Activated CD8-positive, alpha-beta memory T cell treated with anti-CD3 and anti-CD28 coated beads for 48 hours (primary cell): ENCODE results near the gene CCL7.

Experiments
- DNase-seq, 3 experiments: peaks; one replicate each; pipeline ENCODE4 v3.0.0-alpha.2; 2020; ENCODE audit warnings: low read depth in 2 of 3, low spot score in 2 of 3

The CCL7 gene

GRCh38 chr17:34246446-34246845 is 23.6 kb upstream of the CCL7 start:
- no peak for DNase-seq

GRCh38 chr17:34246881-34247280 is 23.1 kb upstream of the CCL7 start:
- no peak for DNase-seq

GRCh38 chr17:34248511-34249024 is 21.5 kb upstream of the CCL7 start:
- no peak for DNase-seq

GRCh38 chr17:34249061-34249460 is 21.0 kb upstream of the CCL7 start:
- DNase-seq, result no peak

- no peak for DNase-seq
Measured at GRCh38 chr17:34249478-34249877, 20.5 kb upstream of the CCL7 start.

GRCh38 chr17:34251186-34251585 is 18.8 kb upstream of the CCL7 start:
- DNase-seq, result no peak

GRCh38 chr17:34252095-34252443 is 18.0 kb upstream of the CCL7 start:
- no peak for DNase-seq

- DNase-seq, result no peak
Measured at GRCh38 chr17:34252444-34253138, 17.4 kb upstream of the CCL7 start.

GRCh38 chr17:34253139-34253525 is 16.9 kb upstream of the CCL7 start:
- DNase-seq, result no peak

- DNase-seq, result no peak
Measured at GRCh38 chr17:34254146-34254545, 15.9 kb upstream of the CCL7 start.

- no peak for DNase-seq
Measured at GRCh38 chr17:34254651-34255380, 15.2 kb upstream of the CCL7 start, which contains the start of gene CCL2. TSS of gene CCL2 (plus strand) at chr17:34255285. CDS start at chr17:34255350, 65 bp downstream.

- no peak for DNase-seq
Measured at GRCh38 chr17:34255381-34255732, 14.7 kb upstream of the CCL7 start.

- no peak for DNase-seq
Measured at GRCh38 chr17:34255841-34256240, 14.2 kb upstream of the CCL7 start.

GRCh38 chr17:34257299-34257985 is 12.6 kb upstream of the CCL7 start:
- DNase-seq, result no peak

GRCh38 chr17:34257986-34258326 is 12.1 kb upstream of the CCL7 start:
- no peak for DNase-seq

GRCh38 chr17:34259146-34259545 is 10.9 kb upstream of the CCL7 start:
- no peak for DNase-seq

- no peak for DNase-seq
Measured at GRCh38 chr17:34260861-34261260, 9.2 kb upstream of the CCL7 start.

- no peak for DNase-seq
Measured at GRCh38 chr17:34261568-34262337, 8.3 kb upstream of the CCL7 start.

GRCh38 chr17:34265711-34266110 is 4.3 kb upstream of the CCL7 start:
- DNase-seq, result no peak

GRCh38 chr17:34275881-34276280 is 5.9 kb downstream of the CCL7 start:
- no peak for DNase-seq

- no peak for DNase-seq
Measured at GRCh38 chr17:34276826-34277225, 6.8 kb downstream of the CCL7 start.
